Esophagus muscularis mucosa (tissue), 4 donors: ENCODE results near the gene GAS7. TPM values are rescaled to one million over a fixed set of nuclear protein-coding genes. Genes with fewer than 3 reads are reported as not detected.

Experiments used
- DNase-seq: peaks from one replicate; pipeline ENCODE4 v3.0.0-alpha.2; 2017; ENCODE audit errors: extremely low spot score
- H3K27ac ChIP-seq, 4 donors: fragments of 200-600 bp; sonication (generic); replicated peaks in 1 of 4; 1 replicate in 3 of 4; 2 replicates in 1 of 4; pipeline ENCODE4 v1.5.1; 2016 to 2019; ENCODE audit warnings: mild to moderate bottlenecking in 1 of 4
- H3K27me3 ChIP-seq, 4 donors: fragments of 200-600 bp; sonication (generic); one replicate each; pipeline versions ENCODE4 v1.5.1 to v1.6.0; 2016 to 2019
- H3K36me3 ChIP-seq, 4 donors: fragments of 200-600 bp; sonication (generic); one replicate each; pipeline ENCODE4 v1.5.1; 2016 to 2019
- H3K4me1 ChIP-seq, 4 donors: fragments of 200-600 bp; sonication (generic); one replicate each; pipeline ENCODE4 v1.5.1; 2016 to 2019
- H3K4me3 ChIP-seq, 4 donors: fragments of 200-600 bp; sonication (generic); 1 replicate in 2 of 4; 2 replicates in 2 of 4; pipeline ENCODE4 v1.5.1; 2016 to 2019; ENCODE audit warnings: mild to moderate bottlenecking in 4 of 4, moderate library complexity in 1 of 4
- H3K9me3 ChIP-seq, 4 donors: fragments of 200-600 bp; sonication (generic); 1 replicate in 3 of 4; 2 replicates in 1 of 4; pipeline ENCODE4 v1.5.1; 2016 to 2019
- EP300 ChIP-seq: sonication (generic); formaldehyde crosslinking; IDR thresholded peaks from one replicate; pipeline ENCODE4 v1.6.1; 2017; ENCODE audit warnings: antibody characterized with exemption
- POLR2A ChIP-seq: fragments of 450-650 bp; IDR thresholded peaks from one replicate; pipeline ENCODE4 v1.6.1; 2017; ENCODE audit warnings: antibody characterized with exemption, moderate library complexity, mild to moderate bottlenecking, low read depth
- POLR2AphosphoS5 ChIP-seq, 2 donors: sonication (generic); formaldehyde crosslinking; IDR thresholded peaks; one replicate each; pipeline ENCODE4 v1.6.1; 2017; ENCODE audit warnings: antibody characterized with exemption in 2 of 2
- WGBS: methylation state at CpG from one replicate; pipeline ENCODE4 v1.1.5; 2018; 5-methylcytosine and 5-hydroxymethylcytosine counted together
- intact Hi-C: fragments of 100-400 bp; cut with DNase I; formaldehyde crosslinking; loops from one replicate; pipeline ENCODE4 v1.15.1; 2023
- total RNA-seq, 4 donors: library from RNA; depleted of rRNA; stranded (reverse); fragments of >200 nt; gene quantifications; one replicate each; pipeline versions ENCODE4 v1.1.0 to v1.2.1, GENCODE V29; 2016
- TF ChIP-seq, protein P1 (sequence below), 3 experiments: fragments of 200-600 bp in 2 of 3; fragments of 450-650 bp in 1 of 3; sonication (generic) in 2 of 3; IDR thresholded peaks; one replicate each; pipeline ENCODE4 v1.5.1; 2017 to 2019; ENCODE audit warnings: antibody characterized with exemption in 3 of 3, mild to moderate bottlenecking in 2 of 3, moderate library complexity in 1 of 3

Gene GAS7
- total RNA-seq, 4 donors from 2014 or later = 77.3 to 124 (median 86.7) TPM

- TF ChIP-seq POLR2A = no peak
- TF ChIP-seq, protein P1, sequence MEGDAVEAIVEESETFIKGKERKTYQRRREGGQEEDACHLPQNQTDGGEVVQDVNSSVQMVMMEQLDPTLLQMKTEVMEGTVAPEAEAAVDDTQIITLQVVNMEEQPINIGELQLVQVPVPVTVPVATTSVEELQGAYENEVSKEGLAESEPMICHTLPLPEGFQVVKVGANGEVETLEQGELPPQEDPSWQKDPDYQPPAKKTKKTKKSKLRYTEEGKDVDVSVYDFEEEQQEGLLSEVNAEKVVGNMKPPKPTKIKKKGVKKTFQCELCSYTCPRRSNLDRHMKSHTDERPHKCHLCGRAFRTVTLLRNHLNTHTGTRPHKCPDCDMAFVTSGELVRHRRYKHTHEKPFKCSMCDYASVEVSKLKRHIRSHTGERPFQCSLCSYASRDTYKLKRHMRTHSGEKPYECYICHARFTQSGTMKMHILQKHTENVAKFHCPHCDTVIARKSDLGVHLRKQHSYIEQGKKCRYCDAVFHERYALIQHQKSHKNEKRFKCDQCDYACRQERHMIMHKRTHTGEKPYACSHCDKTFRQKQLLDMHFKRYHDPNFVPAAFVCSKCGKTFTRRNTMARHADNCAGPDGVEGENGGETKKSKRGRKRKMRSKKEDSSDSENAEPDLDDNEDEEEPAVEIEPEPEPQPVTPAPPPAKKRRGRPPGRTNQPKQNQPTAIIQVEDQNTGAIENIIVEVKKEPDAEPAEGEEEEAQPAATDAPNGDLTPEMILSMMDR (IDR thresholded peaks at IDR 0.05) = no peak
- no peak for TF ChIP-seq POLR2AphosphoS5 (IDR thresholded peaks at IDR 0.05)
- TF ChIP-seq EP300 = no peak
- Histone ChIP-seq H3K4me1 (peaks cover 0 to 11% (median 9%) of the 10 kb centered on the region in 4 donors), H3K4me3 (no peak overlapping the region), H3K36me3 (no peaks in the 10 kb centered on the region), H3K9me3 (no peaks in the 10 kb centered on the region), H3K27ac (no peak overlapping the region), H3K27me3 (peaks cover 0 to 33% (median 0%) of the 10 kb centered on the region in 4 donors)
- WGBS = 50% methylated on average over 13 of the region's 14 CpGs
- intact Hi-C loops = no loop called here
- DNase-seq = no peak
These were observed 291.8 kb downstream of the GAS7 start for GRCh38 chr17:9906616-9907015.

- H3K27ac ChIP-seq = no peak overlapping the region
- peaks cover 0 to 11% (median 9%) of the 10 kb centered on the region in 4 donors for H3K4me1 ChIP-seq
- no peaks in the 10 kb centered on the region for H3K9me3 ChIP-seq
- WGBS = 26% methylated on average over 4 of the region's 4 CpGs
- H3K36me3 ChIP-seq = no peaks in the 10 kb centered on the region
- peaks cover 0 to 33% (median 0%) of the 10 kb centered on the region in 4 donors for H3K27me3 ChIP-seq
- no peak overlapping the region for H3K4me3 ChIP-seq
- DNase-seq = no peak
- no peak for TF ChIP-seq EP300
- TF ChIP-seq, protein P1 (IDR thresholded peaks at IDR 0.05) = peak; percentile 34 to 54 (median 48)
- intact Hi-C loops = no loop called here
These were observed 292.5 kb downstream of the GAS7 start for GRCh38 chr17:9905902-9906301.

GRCh38 chr17:9905078-9905415 is 293.4 kb downstream of the GAS7 start, which contains the start of gene RCVRN:
TSS of gene RCVRN (minus strand) at chr17:9905271. CDS start at chr17:9905180, 91 bp downstream.
- TF ChIP-seq POLR2AphosphoS5 (IDR thresholded peaks at IDR 0.05) = no peak
- no peak for TF ChIP-seq EP300
- TF ChIP-seq POLR2A = no peak
- TF ChIP-seq, protein P1 (IDR thresholded peaks at IDR 0.05) = no peak
- Histone ChIP-seq H3K36me3 (no peaks in the 10 kb centered on the region), H3K27ac (no peak within 1 kb of the TSS), H3K27me3 (peaks cover 0 to 33% (median 0%) of the 10 kb centered on the region in 4 donors), H3K4me3 (no peak within 1 kb of the TSS), H3K9me3 (no peaks in the 10 kb centered on the region), H3K4me1 (peaks cover 0 to 19% (median 11%) of the 10 kb centered on the region in 4 donors)
- intact Hi-C loops = no loop called here
- DNase-seq = no peak
- 88% methylated on average over 8 of the region's 11 CpGs for WGBS

GRCh38 chr17:9904277-9905077 is 293.9 kb downstream of the GAS7 start:
- WGBS = 92% methylated on average over 13 of the region's 35 CpGs
- H3K36me3 ChIP-seq = no peaks in the 10 kb centered on the region
- no peak for DNase-seq
- peaks cover 0 to 30% (median 0%) of the 10 kb centered on the region in 4 donors for H3K27me3 ChIP-seq
- H3K4me3 ChIP-seq = no peak overlapping the region
- TF ChIP-seq POLR2AphosphoS5 (IDR thresholded peaks at IDR 0.05) (no peak), POLR2A (no peak), EP300 (no peak)
- TF ChIP-seq, protein P1 (IDR thresholded peaks at IDR 0.05) = no peak
- no peaks in the 10 kb centered on the region for H3K9me3 ChIP-seq
- peaks cover 0 to 25% (median 15%) of the 10 kb centered on the region in 4 donors for H3K4me1 ChIP-seq
- intact Hi-C loops = no loop called here
- no peak overlapping the region for H3K27ac ChIP-seq
